GM19395 (cell line): ENCODE results near the gene PIEZO2.

Source experiments
- ATAC-seq: cut with Tn5 transposase; IDR thresholded peaks from one replicate; pipeline ENCODE4 v1.9.1; 2021; ENCODE audit warnings: mild to moderate bottlenecking, moderate library complexity; ENCODE audit not compliant: unreplicated experiment

Gene PIEZO2

DNA sequence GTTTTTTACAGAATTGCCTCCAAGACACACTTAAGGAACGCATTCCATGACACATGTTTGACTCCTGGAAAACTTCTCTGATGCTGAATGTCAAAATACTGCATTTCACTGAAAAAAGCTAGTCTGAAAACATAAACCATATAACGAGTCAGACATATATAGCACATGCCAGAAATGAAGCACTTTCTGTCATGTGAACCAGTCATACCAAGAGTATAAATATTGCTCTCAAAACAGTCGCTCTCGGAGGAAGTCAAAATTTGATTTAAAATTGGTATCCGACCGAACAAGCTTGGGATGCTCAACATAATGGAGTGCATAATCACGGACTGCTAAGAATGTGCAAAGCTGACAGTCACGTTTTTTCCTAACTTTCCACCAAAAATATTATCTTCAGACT lies 115.9 kb downstream of the PIEZO2 start:
- no peak for ATAC-seq

- no peak for ATAC-seq
Observed at GRCh38 chr18:11031966-11032365, 117.4 kb downstream of the PIEZO2 start.

GRCh38 chr18:11029021-11029420 lies 120.3 kb downstream of the PIEZO2 start:
- ATAC-seq, result no peak

DNA sequence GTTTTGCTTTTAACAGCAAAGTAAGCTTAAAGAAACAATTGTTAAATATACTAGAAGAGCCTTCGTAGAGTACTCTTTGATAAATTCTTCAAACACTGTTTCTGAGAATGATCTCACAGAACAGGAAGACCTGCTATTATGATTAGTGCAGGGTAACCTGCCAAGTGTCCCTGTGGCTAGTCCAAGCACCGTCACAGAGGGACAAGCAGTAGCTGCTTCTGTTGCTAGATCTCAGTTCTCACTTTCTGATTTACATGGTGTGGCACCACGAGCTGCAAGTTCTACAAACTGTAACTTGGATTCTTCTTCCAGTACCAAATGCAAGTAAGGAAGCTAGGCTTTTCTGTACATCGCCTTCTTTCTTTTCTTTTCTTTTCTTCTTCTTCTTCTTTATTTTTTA lies 121.5 kb downstream of the PIEZO2 start:
- ATAC-seq, result peak; percentile 86

GRCh38 chr18:11025671-11026070 lies 123.7 kb downstream of the PIEZO2 start:
- ATAC-seq, result no peak

DNA sequence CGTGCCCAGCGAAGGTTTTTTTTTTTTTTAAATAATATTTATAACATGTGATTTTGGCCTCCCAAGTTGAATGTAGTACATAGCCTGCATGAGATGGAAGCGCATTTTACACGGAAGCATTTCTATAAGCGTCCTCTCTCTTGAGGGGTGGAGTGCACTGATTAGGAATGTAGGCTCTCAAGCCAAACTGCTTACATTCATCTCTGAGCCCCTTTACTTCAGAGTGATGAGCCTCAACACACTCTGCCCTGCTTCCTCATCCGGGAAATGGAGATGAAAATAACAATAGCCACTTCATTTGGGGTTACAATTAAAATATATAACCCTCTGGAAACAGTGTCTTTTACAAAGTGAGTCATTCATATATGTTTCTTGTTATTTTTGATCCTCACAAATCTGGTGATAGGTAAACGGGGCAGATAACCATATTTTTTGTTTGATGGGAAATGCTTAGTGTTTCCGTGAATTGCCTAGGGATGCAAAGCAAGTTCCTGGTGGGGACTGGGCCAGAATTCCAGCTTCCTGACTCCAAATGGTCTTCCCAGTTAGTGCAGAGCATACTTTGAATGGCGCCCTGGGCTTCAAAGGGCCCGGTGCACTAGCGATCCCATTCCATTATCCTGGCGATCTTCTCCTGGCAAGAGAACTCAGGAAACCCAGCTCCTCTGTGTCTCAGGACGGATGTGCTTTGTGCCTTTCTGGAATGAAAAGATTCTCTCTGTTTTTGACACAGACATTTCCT lies 124.3 kb downstream of the PIEZO2 start:
- ATAC-seq, result no peak

- ATAC-seq, result no peak
Observed at GRCh38 chr18:11021477-11021876, 127.9 kb downstream of the PIEZO2 start.

GRCh38 chr18:11020877-11021414 lies 128.4 kb downstream of the PIEZO2 start:
- ATAC-seq, result no peak

DNA sequence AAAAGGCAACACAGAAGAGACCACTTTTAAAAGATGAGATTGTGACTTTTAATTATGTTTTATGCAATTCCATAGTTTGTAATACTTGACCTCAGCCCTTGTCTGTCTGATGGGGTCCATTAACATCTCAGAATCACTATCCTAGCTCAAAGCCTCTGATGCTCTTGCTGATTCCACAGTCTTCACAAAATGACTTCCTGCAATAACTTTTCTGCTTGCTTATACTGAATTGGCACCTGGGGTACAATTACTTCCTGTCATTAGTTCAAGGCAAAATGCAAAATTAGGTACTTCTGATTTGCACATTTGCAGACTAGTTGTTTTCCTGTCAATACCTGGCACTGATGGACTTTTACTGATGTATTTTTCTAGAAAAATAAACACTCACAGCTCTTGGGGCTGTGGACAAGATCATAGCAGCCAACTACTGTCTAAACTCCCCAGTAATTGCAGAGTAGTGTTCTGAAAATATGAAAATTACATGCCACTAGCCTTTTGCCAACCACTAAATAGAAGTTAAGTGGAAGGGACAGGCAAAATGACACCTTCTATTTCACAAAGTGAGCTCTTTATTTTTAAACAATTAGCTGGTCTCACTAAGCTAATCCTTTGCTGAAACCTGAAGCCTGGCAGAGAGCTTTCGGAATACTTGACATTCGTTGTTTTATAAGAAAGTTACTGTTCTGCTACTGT lies 129.1 kb downstream of the PIEZO2 start:
- no peak for ATAC-seq

DNA sequence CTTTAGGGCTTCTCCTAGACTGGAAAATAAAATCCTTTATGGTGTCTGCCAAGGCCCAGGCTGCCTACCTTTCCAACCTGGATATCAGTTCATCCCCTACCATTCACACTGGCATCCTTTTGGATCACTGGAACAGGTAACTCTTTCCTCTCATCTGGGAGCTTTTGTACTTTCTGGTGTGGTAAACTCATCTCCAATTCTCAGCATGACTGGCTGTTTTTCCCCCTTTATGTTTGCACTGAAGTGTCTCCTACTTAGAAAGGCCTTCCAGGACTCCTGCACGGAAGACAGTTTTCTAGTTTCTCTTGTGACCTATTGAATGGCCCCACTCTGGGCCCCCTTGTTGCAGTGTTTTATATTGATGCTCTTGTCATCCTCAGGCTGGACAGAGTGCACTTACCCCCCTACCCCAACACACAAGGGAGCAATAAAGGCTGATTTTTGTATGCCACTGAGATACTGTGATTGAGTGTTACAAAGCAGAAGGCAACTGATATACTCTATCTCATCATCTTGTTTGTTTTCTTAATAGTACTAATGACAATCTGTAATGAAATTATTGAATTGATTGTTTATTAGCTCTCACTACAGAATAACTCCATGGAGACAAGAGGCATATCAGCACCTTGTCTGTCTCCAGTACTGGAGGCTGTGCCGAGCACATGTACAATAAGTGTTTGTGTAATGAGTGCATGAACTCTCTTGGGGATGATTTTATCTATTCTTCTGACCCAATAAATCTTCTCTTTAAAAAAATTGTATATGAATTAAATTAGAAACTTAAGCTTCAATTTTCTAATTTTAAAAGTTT lies 129.9 kb downstream of the PIEZO2 start:
- ATAC-seq, result no peak

DNA sequence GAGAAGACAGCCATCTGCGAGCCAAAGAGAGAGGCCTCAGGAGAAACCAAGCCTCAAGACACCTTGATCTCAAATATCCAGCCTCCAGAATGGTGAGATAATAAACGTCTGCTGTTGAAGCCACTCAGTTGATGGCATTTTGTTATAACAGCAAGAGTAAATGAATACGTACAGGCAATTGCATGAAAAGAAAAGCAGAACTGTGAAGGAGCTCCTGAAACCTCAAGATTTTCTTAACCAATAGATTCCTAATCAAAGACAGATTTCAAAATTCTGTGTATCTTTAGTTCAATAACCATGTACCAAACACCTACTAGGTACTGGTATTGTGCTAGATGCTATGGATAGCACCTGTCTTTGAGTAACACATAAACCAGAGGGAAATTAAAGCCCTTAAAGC lies 139.5 kb downstream of the PIEZO2 start:
- no peak for ATAC-seq

- ATAC-seq, result no peak
Observed at GRCh38 chr18:11009147-11009546, 140.2 kb downstream of the PIEZO2 start.

GRCh38 chr18:11008505-11008904 lies 140.9 kb downstream of the PIEZO2 start:
- ATAC-seq, result no peak

DNA sequence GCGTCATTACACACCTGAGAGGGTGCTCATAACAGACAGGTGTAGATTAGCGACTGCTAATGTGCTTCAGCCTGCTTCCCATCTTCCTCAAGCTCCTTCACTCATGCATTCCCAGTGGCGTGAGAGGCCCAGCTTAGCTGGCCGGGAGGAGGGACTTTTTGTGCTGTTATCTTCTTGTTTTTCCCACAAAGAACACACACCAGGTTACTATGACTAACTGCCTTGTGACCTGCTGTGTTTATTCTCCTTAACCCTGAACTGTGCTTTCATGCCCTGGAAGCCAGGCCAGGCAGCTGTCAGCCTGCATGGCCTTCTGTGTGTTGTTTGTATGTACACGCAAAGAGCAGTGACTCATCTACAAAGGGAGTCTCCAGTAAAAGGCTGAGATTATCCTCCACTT lies 143.8 kb downstream of the PIEZO2 start:
- no peak for ATAC-seq

- no peak for ATAC-seq
Observed at GRCh38 chr18:11004951-11005350, 144.4 kb downstream of the PIEZO2 start.

DNA sequence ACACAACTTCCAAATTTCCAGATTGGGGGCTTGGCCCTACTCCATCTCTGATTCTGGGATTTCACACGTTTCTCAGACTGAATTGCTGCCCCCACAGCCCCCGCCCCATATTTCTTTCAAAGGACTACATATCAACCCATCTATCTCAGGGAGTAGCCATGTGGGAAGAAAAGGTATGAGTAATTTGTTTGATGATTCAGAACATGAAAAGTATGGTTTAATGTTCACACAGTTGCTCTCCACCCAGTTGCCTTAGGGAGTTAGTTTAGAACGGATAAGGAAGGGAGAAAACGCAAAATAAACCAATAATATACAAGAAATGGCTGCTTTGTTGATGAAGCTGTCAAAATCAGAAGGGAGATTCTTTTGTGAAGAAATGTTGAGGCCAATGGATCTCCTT lies 145.1 kb downstream of the PIEZO2 start:
- no peak for ATAC-seq

DNA sequence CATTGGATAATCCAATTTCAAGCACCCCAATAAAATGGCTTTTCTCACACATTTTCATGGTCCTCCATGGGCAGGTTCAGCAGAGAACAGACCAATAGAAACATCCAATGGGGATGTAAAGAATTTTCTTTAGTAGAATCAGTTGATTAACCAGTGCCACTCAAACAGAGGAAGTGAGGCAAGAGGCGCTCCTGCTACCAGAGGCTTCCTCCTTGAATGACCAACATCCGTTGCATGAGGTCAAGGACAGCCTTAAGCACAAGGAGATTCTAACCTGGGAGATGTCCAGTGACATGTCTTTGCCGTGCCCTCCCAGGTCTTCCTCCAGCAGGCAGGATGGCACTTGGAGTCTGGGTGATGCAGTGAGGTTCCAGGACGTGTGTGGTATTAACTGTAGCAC lies 146.6 kb downstream of the PIEZO2 start:
- ATAC-seq, result no peak

DNA sequence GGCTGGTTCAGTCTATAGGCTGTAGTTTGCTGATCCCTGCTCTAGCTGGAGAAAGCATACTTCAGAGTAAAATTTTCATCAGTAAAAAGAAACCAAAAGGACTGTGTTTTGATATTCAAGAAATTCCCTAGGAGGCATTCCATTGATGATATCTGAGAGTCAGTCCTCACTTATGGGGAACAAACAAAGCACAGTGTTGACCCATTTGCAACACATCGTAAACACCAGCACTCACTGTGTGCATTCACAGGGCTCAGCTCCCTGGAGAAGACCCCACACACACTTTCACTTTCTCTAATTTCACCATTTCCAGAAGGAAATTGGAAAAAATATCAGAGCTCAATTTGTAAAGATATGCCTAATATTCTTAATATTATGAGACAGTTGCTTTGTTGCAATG lies 147.1 kb downstream of the PIEZO2 start:
- ATAC-seq, result no peak

- ATAC-seq, result no peak
Observed at GRCh38 chr18:11000071-11000470, 149.3 kb downstream of the PIEZO2 start.

GRCh38 chr18:10997885-10998284 lies 151.5 kb downstream of the PIEZO2 start:
- no peak for ATAC-seq

- no peak for ATAC-seq
Observed at GRCh38 chr18:10995550-10995949, 153.8 kb downstream of the PIEZO2 start.
